Activated CD8-positive, alpha-beta memory T cell treated with anti-CD3 and anti-CD28 coated beads for 48 hours (primary cell): ENCODE results near the gene PPP4R1.

Experiments used
- DNase-seq, 3 experiments: peaks; one replicate each; pipeline ENCODE4 v3.0.0-alpha.2; 2020; ENCODE audit warnings: low read depth in 2 of 3, low spot score in 2 of 3

The PPP4R1 gene

GRCh38 chr18:9516437-9517064, 97.8 kb downstream of the PPP4R1 start:
- DNase-seq = no peak

- no peak for DNase-seq
Measured at GRCh38 chr18:9513971-9514512, 100.3 kb downstream of the PPP4R1 start.

- no peak for DNase-seq
Measured at GRCh38 chr18:9508446-9509025, 105.8 kb downstream of the PPP4R1 start.

- DNase-seq = no peak
Measured at GRCh38 chr18:9507565-9508088, 106.7 kb downstream of the PPP4R1 start.

GRCh38 chr18:9506046-9506792, 108.1 kb downstream of the PPP4R1 start:
- no peak for DNase-seq
